ENCODE measurements around the gene LAMA5.

Gene LAMA5

GRCh38 chr20:62301773-62302340 lies 65.3 kb downstream of the LAMA5 start:
- H3K79me2 ChIP-seq (ENCODE audit: low read length) = peaks cover 38% of the 10 kb centered on the region
- peaks cover 11% of the 10 kb centered on the region; the same call in 1 of the 2 replicates for H3F3A ChIP-seq (ENCODE audit: insufficient read depth, low read length)
- H3K4me3 ChIP-seq (ENCODE audit: low read length) = peak overlapping the region; percentile 74
- H3K27ac ChIP-seq (ENCODE audit: low read length) = peak overlapping the region; percentile 87
- TF ChIP-seq EZH2phosphoT487 (IDR thresholded peaks at IDR 0.05; ENCODE audit: low read length) (no peak), CTCF (IDR thresholded peaks at IDR 0.05; ENCODE audit: low read length) (peak; percentile 70)
- peaks cover 9% of the 10 kb centered on the region for H3K4me1 ChIP-seq (ENCODE audit: low read length)
- peak overlapping the region; percentile 56 for H3K4me2 ChIP-seq (ENCODE audit: low read depth, low read length)
- no peaks in the 10 kb centered on the region for H3K9me3 ChIP-seq (replicated peaks; ENCODE audit: insufficient read depth, low read length)
- peaks cover 15% of the 10 kb centered on the region for H3K36me3 ChIP-seq (replicated peaks; ENCODE audit: insufficient read depth, low read length)
- H2AFZ ChIP-seq (ENCODE audit: low read length) = no peak overlapping the region; the same call in 1 of the 2 replicates
- H3K27me3 ChIP-seq (replicated peaks; ENCODE audit: insufficient read depth, low read length) = no peaks in the 10 kb centered on the region
- peaks cover 30% of the 10 kb centered on the region for H4K20me1 ChIP-seq (ENCODE audit: insufficient read depth, low read length)
- DNase-seq = peak; percentile 96
- H3K9ac ChIP-seq (ENCODE audit: low read length) = peak overlapping the region; percentile 91
- H3K9me2 ChIP-seq (replicated peaks; ENCODE audit: insufficient read depth, low read length) = no peaks in the 10 kb centered on the region

- peaks cover 12% of the 10 kb centered on the region for H3K36me3 ChIP-seq (replicated peaks; ENCODE audit: insufficient read depth, low read length)
- peaks cover 9% of the 10 kb centered on the region for H3K4me1 ChIP-seq (ENCODE audit: low read length)
- no peak overlapping the region for H2AFZ ChIP-seq (ENCODE audit: low read length)
- no peak overlapping the region for H3K4me3 ChIP-seq (ENCODE audit: low read length)
- peaks cover 32% of the 10 kb centered on the region for H3K79me2 ChIP-seq (ENCODE audit: low read length)
- no peak overlapping the region for H3K9ac ChIP-seq (ENCODE audit: low read length)
- H3F3A ChIP-seq (ENCODE audit: insufficient read depth, low read length) = peaks cover 9% of the 10 kb centered on the region; the same call in 1 of the 2 replicates
- H3K27me3 ChIP-seq (replicated peaks; ENCODE audit: insufficient read depth, low read length) = no peaks in the 10 kb centered on the region
- H4K20me1 ChIP-seq (ENCODE audit: insufficient read depth, low read length) = peaks cover 29% of the 10 kb centered on the region
- no peaks in the 10 kb centered on the region for H3K9me3 ChIP-seq (replicated peaks; ENCODE audit: insufficient read depth, low read length)
- no peaks in the 10 kb centered on the region for H3K9me2 ChIP-seq (replicated peaks; ENCODE audit: insufficient read depth, low read length)
- DNase-seq = no peak
- no peak overlapping the region for H3K27ac ChIP-seq (ENCODE audit: low read length)
- TF ChIP-seq EZH2phosphoT487 (IDR thresholded peaks at IDR 0.05; ENCODE audit: low read length) (no peak), CTCF (IDR thresholded peaks at IDR 0.05; ENCODE audit: low read length) (no peak), EZH2 (optimal IDR thresholded peaks at IDR 0.05; ENCODE audit: low read depth, low read length) (no peak)
- no peak overlapping the region for H3K4me2 ChIP-seq (ENCODE audit: low read depth, low read length)
These were observed 65.9 kb downstream of the LAMA5 start for GRCh38 chr20:62301111-62301668.

GRCh38 chr20:62300319-62300718 lies 66.8 kb downstream of the LAMA5 start:
- Histone ChIP-seq H3K27ac (ENCODE audit: low read length) (no peak overlapping the region), H3K9me3 (replicated peaks; ENCODE audit: insufficient read depth, low read length) (no peaks in the 10 kb centered on the region), H3K79me2 (ENCODE audit: low read length) (peaks cover 23% of the 10 kb centered on the region), H3K4me3 (ENCODE audit: low read length) (no peak overlapping the region), H3K9ac (ENCODE audit: low read length) (no peak overlapping the region), H2AFZ (ENCODE audit: low read length) (no peak overlapping the region), H3K27me3 (replicated peaks; ENCODE audit: insufficient read depth, low read length) (no peaks in the 10 kb centered on the region), H4K20me1 (ENCODE audit: insufficient read depth, low read length) (peaks cover 20% of the 10 kb centered on the region; the same call in 1 of the 2 replicates), H3F3A (ENCODE audit: insufficient read depth, low read length) (0 out of 2 replicates have a peak, but pooled peaks cover 3% of the 10 kb centered on the region), H3K36me3 (replicated peaks; ENCODE audit: insufficient read depth, low read length) (peaks cover 3% of the 10 kb centered on the region; the same call in 1 of the 2 replicates), H3K4me1 (ENCODE audit: low read length) (peaks cover 9% of the 10 kb centered on the region), H3K4me2 (ENCODE audit: low read depth, low read length) (no peak overlapping the region), H3K9me2 (replicated peaks; ENCODE audit: insufficient read depth, low read length) (no peaks in the 10 kb centered on the region)
- TF ChIP-seq EZH2phosphoT487 (IDR thresholded peaks at IDR 0.05; ENCODE audit: low read length) (no peak), CTCF (IDR thresholded peaks at IDR 0.05; ENCODE audit: low read length) (no peak), EZH2 (optimal IDR thresholded peaks at IDR 0.05; ENCODE audit: low read depth, low read length) (no peak)
- DNase-seq = no peak

All from MM.1S (cell line).